Cerebellar nuclear complex (tissue), 1 donor: ENCODE measurements around the gene EDEM1.
"Not testable (repeated sequence)": the region's sequence is repeated elsewhere in the genome, so short reads cannot be mapped to it uniquely, and the experiment has no call there.

Experiments
- DNase-seq, 2 experiments: peaks; one replicate each; lab custom pipeline; 2025; lab: John Stamatoyannopoulos, UW

Gene EDEM1

DNA sequence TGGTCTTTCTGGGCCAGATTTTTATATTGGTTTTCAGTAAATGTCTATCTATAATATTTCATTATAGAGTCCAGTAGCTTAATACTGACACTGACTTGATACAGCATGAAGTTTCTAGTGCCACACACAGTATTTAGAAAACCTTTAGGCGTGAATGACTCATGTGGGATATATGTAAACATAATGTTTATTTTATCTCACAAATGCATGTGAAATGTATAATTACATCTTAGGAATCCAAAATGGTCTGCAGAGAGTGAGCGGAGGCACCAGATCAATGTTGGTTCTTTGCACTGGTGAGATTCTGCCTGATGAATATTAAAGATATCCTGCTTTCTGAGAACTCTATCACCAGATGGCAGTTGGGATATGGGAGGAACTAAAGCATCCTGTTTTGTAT is 8.5 kb upstream of the EDEM1 start:
- not testable (repeated sequence) for DNase-seq

GRCh38 chr3:5181469-5182141 is 5.9 kb upstream of the EDEM1 start:
- no peak for DNase-seq

- not testable (repeated sequence) for DNase-seq
These were observed 3.8 kb upstream of the EDEM1 start for GRCh38 chr3:5183714-5184113.

DNA sequence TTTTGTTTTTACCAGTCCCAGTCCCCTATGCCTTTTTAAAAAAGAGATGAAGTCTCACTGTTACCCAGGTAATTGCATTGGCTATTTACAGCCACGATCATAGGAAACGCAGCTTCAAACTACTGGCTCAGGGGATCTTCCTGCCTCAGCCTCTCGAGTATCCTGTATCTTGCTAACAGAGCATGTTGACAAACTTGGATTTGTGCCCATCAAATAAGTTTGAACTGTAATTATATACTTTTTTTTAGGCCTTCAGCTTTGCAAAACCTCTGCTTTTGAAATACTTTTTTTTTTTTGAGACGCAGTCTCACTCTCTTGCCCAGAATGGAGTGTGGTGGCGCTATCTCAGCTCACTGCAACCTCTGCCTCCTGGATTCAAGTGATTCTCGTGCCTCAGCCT is 3.0 kb upstream of the EDEM1 start:
- no peak for DNase-seq

- DNase-seq = no peak
These were observed 2.3 kb upstream of the EDEM1 start for GRCh38 chr3:5185093-5185673.

- DNase-seq = no peak
These were observed 1.2 kb upstream of the EDEM1 start for GRCh38 chr3:5186089-5186857.

- DNase-seq = no peak
These were observed 700 bp upstream of the EDEM1 start for GRCh38 chr3:5186858-5187155.

GRCh38 chr3:5187920-5188418 is 462 bp downstream of the EDEM1 start:
- no peak for DNase-seq

DNA sequence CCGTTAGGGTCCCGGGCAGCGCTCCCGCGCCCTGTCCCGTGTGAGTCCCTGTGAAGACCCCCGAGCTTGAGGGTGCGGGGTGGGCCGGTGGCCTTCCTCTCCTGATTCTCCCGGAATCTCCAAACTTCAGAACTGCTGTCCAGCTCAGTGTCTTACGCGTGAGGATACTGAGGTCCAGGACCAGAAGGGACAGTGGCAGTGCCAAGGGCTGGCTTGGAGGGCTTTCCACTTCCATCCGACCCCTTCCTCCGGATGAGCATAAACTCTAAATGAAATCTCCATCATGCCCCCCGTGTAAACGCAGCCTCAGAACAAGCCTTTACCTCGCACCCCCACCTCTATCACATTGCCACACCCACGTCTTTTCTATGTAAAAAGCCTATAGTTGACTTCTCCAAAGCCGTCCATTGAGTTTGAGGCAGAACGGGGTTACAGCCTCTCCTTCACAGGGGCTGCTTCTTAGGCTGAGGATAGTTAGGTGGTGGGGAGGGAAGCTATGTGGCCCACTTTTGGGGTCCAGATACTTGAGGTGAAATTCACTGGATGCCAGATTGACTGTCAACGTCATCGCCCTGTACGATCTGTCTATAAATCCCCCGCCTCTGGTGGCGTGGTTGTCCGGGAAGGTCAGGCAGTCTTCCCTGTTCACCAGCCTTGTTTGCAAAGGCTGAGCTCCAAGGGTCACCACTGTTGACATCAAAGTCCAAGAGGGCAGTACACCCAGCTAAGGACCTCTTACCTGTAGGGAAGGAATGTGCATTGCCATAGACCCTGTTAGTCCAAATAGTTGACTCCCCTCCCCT is 1.1 kb downstream of the EDEM1 start:
- DNase-seq = no peak

- DNase-seq = no peak
These were observed 2.8 kb downstream of the EDEM1 start for GRCh38 chr3:5190147-5190791.

DNA sequence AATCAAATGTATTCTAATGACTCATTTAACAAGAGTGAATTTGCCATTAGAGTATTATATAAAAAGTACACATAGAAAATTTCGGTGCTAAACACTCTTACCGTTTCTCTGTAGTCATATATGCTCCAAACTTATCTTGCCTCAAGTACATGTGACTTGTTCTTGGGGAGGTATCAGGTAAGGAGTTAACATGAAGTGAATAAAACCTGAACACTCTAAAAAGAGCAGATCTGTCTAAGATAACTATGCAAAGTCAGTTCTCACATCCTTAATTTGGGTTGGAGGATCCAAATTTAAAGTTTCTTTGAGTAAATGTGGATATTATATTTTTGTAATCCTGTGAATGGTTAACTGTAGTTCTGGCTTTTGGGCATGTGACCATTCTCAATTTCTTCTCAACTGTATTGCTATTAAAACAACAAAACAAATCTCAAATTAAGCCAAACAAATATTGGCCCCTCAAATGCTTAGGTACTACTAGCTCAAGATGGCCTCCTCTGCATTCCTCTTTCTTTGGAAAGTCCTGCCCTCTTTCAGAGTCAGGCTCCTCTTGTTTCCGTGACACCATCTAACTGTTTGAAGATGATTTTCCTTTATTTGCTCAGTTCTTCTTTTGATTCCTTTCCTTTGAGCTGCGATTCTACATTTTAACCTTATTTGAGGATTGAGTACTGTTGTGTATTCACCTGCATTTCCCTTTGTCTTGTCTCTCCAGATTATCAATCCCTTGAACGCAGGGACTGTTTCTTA is 4.2 kb downstream of the EDEM1 start:
- DNase-seq = no peak

DNA sequence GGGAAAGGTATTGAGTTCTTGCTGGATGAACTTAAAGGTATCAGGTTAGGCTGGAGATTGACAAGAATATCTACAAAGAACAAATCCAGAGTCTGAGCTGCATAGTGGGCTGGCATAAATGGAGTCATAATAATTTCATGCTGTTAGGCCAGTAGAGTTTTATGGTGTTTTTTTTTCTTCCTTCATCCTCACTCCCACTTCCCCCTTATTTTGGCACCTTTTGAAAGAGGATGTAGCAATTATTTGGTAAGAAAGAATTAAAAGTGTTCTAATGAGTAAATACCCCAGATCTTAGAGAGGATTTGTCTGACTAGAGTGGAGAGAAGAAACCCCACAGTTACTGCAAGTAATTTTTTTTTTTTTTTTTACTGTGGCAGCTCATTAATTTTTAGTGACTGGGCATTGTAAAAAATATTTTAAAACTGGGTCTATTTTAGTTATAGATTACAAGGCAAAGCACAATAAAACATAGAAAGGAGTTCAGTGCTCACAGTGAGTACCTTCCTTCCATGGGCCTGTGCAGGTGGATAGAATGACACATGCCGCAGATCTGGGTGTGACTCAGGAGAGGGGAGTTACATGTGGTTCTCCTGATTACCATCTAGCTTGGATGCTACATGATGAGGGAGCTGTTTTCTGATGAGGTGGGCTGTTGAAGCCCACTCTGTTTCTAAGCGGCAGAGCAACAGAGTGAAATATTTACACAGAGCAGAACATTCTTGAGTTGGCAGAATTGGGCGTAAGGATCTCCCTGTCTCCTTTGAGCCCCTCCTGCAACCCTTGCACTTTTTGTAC is 5.3 kb downstream of the EDEM1 start:
- DNase-seq = no peak

- no peak for DNase-seq
These were observed 6.8 kb downstream of the EDEM1 start for GRCh38 chr3:5194341-5194740.

DNA sequence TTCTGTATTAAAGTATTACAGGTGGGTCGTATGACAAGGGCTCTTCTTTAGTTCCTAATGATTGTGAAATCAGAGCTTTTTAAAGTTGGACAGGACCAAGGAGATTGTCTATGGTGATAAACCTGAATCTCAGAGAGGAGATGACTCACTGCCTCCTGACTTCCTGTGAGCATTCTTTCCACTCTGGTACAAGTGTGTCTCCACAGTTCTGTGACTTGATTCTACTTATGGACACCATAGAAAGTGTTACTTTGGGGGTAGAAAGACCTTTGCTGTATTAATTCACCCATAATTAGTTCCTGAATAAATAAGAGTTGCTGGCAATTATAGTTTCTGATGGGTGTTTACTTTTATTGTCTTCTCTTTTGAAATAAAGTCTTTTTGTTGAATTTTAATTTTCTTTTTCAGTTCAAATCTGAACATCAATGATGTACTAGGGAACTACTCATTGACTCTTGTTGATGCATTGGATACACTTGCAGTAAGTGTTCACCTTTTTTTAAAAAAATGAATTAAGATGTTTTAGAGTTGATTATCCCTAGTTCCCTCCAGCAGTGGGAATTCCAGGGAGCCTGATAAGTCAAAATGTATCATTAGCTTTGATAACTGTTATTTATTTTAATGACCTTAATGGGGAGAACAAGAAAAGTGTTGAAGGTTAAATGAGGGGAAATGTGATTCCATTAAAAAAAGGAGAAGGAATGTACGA is 7.4 kb downstream of the EDEM1 start:
- no peak for DNase-seq

DNA sequence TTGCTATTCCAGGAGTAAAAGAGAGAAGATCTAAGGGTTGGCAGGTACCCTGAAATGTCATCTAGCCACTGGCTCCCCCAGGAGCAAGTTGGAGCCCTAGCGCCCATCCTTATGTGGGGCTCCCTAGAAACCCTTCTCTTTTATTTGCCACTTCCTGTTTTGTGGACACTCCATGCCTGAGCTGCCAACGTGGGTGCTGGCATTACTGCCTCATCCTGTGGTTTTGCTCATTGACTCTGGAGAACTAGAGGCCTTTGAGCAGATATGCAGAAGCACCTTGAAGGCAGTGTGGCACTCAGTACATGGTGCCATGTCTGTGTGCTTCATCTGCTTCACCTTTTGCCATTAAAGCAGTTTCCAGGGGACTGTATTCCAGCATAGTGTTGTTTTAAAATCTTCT is 8.1 kb downstream of the EDEM1 start:
- no peak for DNase-seq

DNA sequence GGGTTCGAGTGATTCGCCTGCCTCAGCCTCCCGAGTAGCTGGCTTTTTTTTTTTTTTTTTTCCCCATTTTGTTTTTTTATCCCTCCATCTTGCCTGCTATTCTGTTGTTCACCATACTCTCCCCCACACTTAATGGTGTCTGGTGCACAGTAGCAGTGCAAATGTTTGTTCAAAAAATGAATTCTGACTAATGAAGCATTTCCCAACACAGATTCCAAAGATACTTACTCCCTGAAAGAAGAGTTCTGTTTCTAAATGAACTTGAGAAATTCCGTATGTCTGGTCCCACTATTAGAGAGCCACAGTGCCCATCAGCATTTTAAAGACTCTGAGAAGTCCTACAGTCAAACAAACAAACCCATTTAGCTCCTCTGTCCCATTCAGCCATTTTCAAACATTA is 9.5 kb downstream of the EDEM1 start:
- DNase-seq = no peak

- DNase-seq = no peak
These were observed 10.2 kb downstream of the EDEM1 start for GRCh38 chr3:5197470-5198312.

GRCh38 chr3:5198313-5198677 is 10.8 kb downstream of the EDEM1 start:
- DNase-seq = no peak
